ENCODE data around the gene DEFB131A.
"Not testable (repeated sequence)": the region's sequence is repeated elsewhere in the genome, so short reads cannot be mapped to it uniquely, and the experiment has no call there.

Gene DEFB131A

GRCh38 chr4:9444114-9444513 lies at the start of gene DEFB131A:
Gene DEFB131A (plus strand): TSS chr4:9444414. CDS start chr4:9444534, 120 bp downstream.
- H3K4me1 Mint-ChIP-seq, ATAC-seq, H3K9me3 Mint-ChIP-seq, H3K4me3 Mint-ChIP-seq, H3K27ac Mint-ChIP-seq, DNase-seq: not testable (repeated sequence)
- H3K27me3 Mint-ChIP-seq, result peaks cover 18% of the 10 kb centered on the region

DNA sequence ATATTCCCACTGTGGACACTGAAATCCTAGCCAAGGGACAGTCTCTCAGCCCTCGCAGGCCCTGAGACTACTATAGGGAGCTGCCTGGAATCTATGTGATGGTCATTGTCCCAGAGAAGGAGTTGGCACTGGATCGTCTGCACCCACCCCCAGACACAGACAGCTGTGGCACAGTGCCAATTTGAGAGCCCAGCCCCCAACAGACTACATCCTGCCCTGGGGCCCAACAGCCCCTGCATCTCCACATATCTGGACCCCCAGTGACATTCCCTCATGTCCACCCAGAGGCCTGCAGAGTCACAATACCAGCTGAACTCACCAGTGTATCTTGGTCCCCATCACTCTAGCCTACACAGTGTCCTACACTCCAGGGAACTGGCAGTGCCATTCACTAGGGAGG lies 38.4 kb upstream of the DEFB131A start:
- H3K27ac Mint-ChIP-seq, H3K4me3 Mint-ChIP-seq, H3K27me3 Mint-ChIP-seq, H3K4me1 Mint-ChIP-seq, ATAC-seq, DNase-seq, H3K9me3 Mint-ChIP-seq: not testable (repeated sequence)

GRCh38 chr4:9406491-9406890 lies 37.7 kb upstream of the DEFB131A start:
- ATAC-seq, DNase-seq, H3K4me1 Mint-ChIP-seq, H3K27ac Mint-ChIP-seq, H3K9me3 Mint-ChIP-seq, H3K27me3 Mint-ChIP-seq, H3K4me3 Mint-ChIP-seq: not testable (repeated sequence)

- H3K9me3 Mint-ChIP-seq, result peaks cover 0 to 25% of the 10 kb centered on the region in 2 donors
- DNase-seq, result no peak
- peak overlapping the region in 1 of 2 donors; percentile 34 for H3K27ac Mint-ChIP-seq
- ATAC-seq, result no peak
- no peak overlapping the region for H3K4me3 Mint-ChIP-seq
- H3K27me3 Mint-ChIP-seq, result no peaks in the 10 kb centered on the region
- no peaks in the 10 kb centered on the region for H3K4me1 Mint-ChIP-seq
These were observed 34.4 kb upstream of the DEFB131A start for GRCh38 chr4:9409793-9410192.

- not testable (repeated sequence) for H3K4me3 Mint-ChIP-seq, ATAC-seq, H3K27me3 Mint-ChIP-seq, DNase-seq, H3K4me1 Mint-ChIP-seq, H3K27ac Mint-ChIP-seq, H3K9me3 Mint-ChIP-seq
These were observed 22.2 kb upstream of the DEFB131A start for GRCh38 chr4:9421884-9422455.

DNA sequence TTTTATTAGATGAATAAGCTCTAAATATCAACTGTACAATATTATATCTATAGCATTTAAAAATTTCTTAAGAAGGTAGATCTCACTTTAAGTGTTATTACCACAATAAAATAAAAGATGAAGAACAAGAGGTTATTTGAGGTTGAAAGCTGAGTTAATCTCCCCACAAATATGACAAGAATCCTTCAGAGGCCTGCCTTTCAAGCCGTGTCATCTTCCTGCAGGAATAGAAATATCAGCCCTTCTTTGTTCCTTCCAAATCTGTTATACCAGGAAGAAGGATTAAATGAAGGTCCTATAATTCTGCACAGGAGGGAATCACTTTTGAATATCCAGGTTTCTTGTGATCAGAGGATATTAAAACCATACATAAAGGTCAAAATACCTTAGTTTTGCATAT lies 18.3 kb upstream of the DEFB131A start:
- not testable (repeated sequence) for H3K27me3 Mint-ChIP-seq, DNase-seq, H3K4me3 Mint-ChIP-seq, ATAC-seq, H3K4me1 Mint-ChIP-seq, H3K9me3 Mint-ChIP-seq, H3K27ac Mint-ChIP-seq

GRCh38 chr4:9430061-9430460 lies 14.2 kb upstream of the DEFB131A start:
- not testable (repeated sequence) for H3K4me3 Mint-ChIP-seq, H3K27me3 Mint-ChIP-seq, H3K4me1 Mint-ChIP-seq, H3K27ac Mint-ChIP-seq, ATAC-seq, H3K9me3 Mint-ChIP-seq, DNase-seq

DNA sequence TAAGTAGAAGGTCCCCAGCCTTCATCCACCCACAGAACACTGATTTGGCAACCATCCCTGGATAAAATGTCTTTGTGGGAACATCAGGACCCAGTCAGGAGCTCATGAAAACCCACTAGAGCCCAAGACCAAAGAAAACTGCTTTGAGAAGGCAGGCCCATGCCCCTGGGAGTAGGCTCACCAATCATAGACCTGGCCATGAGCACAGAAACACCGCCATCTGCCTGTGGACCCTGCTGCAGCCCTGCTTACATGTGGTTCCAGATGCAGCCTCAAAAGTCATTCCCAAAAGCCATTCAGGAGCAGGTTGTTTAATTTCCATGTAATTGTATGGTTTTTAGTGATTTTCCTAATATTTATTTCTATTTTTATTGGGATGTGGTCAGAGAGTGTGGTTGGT lies 10.9 kb upstream of the DEFB131A start:
- H3K27me3 Mint-ChIP-seq, H3K9me3 Mint-ChIP-seq, H3K27ac Mint-ChIP-seq, DNase-seq, H3K4me1 Mint-ChIP-seq, H3K4me3 Mint-ChIP-seq, ATAC-seq: not testable (repeated sequence)

GRCh38 chr4:9436728-9437127 lies 7.5 kb upstream of the DEFB131A start:
- DNase-seq, H3K27ac Mint-ChIP-seq, H3K4me1 Mint-ChIP-seq, H3K9me3 Mint-ChIP-seq, ATAC-seq, H3K4me3 Mint-ChIP-seq, H3K27me3 Mint-ChIP-seq: not testable (repeated sequence)

DNA sequence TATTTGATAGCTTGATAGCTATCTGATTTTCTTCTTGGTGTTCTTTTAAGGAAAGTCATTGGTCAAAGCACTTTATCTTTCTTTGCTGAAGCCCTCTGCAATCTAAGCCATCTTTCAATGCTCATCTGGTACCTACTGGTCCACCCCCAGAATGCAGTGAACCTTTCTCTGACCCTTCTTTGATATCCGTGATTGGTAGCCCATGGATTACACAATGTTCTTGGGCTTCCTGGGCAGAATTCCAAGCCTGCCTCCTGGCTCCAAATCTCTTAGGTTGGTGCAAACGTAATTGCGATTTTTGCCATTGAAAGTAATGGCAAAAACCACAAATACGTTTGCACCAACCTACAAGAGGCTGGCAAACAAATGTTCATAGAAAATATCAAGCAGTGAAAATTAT lies 1.9 kb upstream of the DEFB131A start:
- not testable (repeated sequence) for ATAC-seq, H3K4me1 Mint-ChIP-seq, H3K27ac Mint-ChIP-seq, DNase-seq, H3K9me3 Mint-ChIP-seq, H3K4me3 Mint-ChIP-seq
- peaks cover 18% of the 10 kb centered on the region for H3K27me3 Mint-ChIP-seq

DNA sequence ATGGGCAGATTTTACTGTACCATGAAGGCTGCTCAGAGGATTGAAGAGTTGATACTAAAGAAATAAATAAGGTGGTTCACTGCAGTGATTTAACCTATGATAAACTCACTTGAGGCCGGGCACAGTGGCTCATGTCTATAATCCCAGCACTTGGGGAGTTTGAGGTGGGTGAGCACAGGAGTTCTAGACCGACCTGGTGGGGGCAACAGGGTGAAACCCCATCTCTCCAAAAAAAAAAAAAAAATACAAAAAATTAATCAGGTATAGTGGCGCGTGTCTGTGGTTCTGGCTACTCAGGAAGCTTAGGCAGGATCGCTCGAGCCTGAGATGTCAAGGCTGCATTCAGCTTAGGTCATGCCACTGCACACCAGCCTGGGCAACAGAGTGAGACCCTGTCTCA lies 467 bp downstream of the DEFB131A start:
- not testable (repeated sequence) for H3K27ac Mint-ChIP-seq, H3K9me3 Mint-ChIP-seq, H3K4me3 Mint-ChIP-seq, DNase-seq, H3K4me1 Mint-ChIP-seq, ATAC-seq
- H3K27me3 Mint-ChIP-seq, result peaks cover 18% of the 10 kb centered on the region

- not testable (repeated sequence) for H3K9me3 Mint-ChIP-seq, H3K27ac Mint-ChIP-seq, H3K27me3 Mint-ChIP-seq
These were observed 8.0 kb downstream of the DEFB131A start for GRCh38 chr4:9452251-9452650.

DNA sequence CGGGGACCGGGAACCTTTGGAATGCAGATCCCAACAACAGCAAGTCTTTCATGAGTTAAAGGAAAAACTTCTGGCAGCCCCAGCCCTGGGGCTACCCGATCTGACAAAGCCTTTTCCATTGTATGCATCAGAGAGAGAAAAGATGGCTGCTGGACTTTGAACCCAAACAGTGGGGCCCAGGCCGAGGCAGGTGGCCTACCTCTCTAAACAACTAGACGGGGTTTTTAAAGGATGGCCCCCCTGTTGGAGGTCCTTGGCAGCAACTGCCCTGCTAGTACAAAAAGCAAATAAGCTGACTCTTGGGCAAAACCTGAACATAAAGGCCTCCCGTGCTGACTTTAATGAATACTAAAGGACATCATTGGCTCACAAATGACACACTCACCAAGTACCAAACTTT lies 10.1 kb downstream of the DEFB131A start:
- H3K27me3 Mint-ChIP-seq, H3K4me3 Mint-ChIP-seq, ATAC-seq, DNase-seq, H3K9me3 Mint-ChIP-seq, H3K4me1 Mint-ChIP-seq: not testable (repeated sequence)
- peak overlapping the region in 1 of 2 donors; percentile 13 for H3K27ac Mint-ChIP-seq

More at GRCh38 chr4:9452251-9452650, 8.0 kb downstream of the DEFB131A start:
- H3K4me3 Mint-ChIP-seq, DNase-seq, ATAC-seq, H3K4me1 Mint-ChIP-seq: not testable (repeated sequence)

GRCh38 chr4:9455046-9455445 lies 10.8 kb downstream of the DEFB131A start:
- H3K27ac Mint-ChIP-seq, H3K9me3 Mint-ChIP-seq, H3K4me1 Mint-ChIP-seq, H3K4me3 Mint-ChIP-seq, H3K27me3 Mint-ChIP-seq, ATAC-seq, DNase-seq: not testable (repeated sequence)

GRCh38 chr4:9479466-9479865 lies 35.3 kb downstream of the DEFB131A start:
- H3K4me1 Mint-ChIP-seq, H3K27ac Mint-ChIP-seq, H3K27me3 Mint-ChIP-seq, H3K4me3 Mint-ChIP-seq, ATAC-seq, H3K9me3 Mint-ChIP-seq, DNase-seq: not testable (repeated sequence)

DNA sequence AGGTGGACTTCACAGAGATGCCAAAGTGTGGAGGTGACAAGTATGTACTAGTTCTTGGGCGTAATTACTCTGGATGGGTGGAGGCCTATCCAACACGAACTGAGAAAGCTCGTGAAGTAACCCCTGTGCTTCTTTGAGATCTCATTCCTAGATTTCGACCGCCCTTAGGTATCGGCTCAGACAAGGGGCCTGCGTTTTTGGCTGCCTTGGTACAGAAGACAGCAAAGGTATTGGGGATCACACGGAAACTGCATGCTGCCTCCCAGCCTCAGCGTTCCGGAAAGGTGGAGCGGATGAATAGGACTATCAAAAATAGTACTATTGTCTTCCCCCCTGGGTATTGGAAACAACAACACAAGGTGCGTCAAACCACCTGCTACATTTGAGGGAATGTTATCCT lies 35.9 kb downstream of the DEFB131A start:
- ATAC-seq, DNase-seq, H3K27ac Mint-ChIP-seq, H3K27me3 Mint-ChIP-seq, H3K4me1 Mint-ChIP-seq, H3K4me3 Mint-ChIP-seq, H3K9me3 Mint-ChIP-seq: not testable (repeated sequence)

- not testable (repeated sequence) for H3K4me1 Mint-ChIP-seq, DNase-seq, ATAC-seq, H3K9me3 Mint-ChIP-seq, H3K27me3 Mint-ChIP-seq, H3K27ac Mint-ChIP-seq, H3K4me3 Mint-ChIP-seq
These were observed 38.7 kb downstream of the DEFB131A start for GRCh38 chr4:9482871-9483270.
